HS-27A (cell line): ENCODE results near the gene TAS2R46.
"Not testable (repeated sequence)": the region's sequence is repeated elsewhere in the genome, so short reads cannot be mapped to it uniquely, and the experiment has no call there.

Source experiments
- DNase-seq: peaks from one replicate; pipeline ENCODE4 v3.0.0-alpha.2; 2012; ENCODE audit warnings: low read depth, missing footprints

Gene TAS2R46

DNA sequence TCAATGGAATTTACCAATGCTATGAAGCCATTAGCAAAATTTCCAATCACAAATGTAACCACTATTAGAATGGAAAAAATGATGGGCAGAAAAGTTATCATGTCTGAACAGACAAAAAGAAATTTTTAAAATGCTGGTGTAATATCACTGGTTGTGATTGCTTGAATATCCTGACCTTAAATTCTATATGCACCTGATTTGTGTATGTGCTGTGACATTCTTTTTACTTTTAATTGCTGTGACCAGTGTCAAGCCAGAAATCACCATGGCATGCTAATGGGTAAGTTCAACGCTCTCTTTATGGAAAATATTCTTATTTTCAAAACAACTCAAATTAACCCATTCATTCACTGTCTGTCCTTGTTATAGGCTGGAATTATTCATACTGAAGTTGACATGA lies at the start of gene TAS2R46:
TAS2R46 (minus strand) TSS at position 101 of the 400 bp plus-strand sequence; CDS start at position 101, 0 bp downstream.
- DNase-seq, result not testable (repeated sequence)

- not testable (repeated sequence) for DNase-seq
Observed at GRCh38 chr12:11111213-11111612, 49.1 kb upstream of the TAS2R46 start.

- DNase-seq, result no peak
Observed at GRCh38 chr12:11108862-11109261, 46.8 kb upstream of the TAS2R46 start.

DNA sequence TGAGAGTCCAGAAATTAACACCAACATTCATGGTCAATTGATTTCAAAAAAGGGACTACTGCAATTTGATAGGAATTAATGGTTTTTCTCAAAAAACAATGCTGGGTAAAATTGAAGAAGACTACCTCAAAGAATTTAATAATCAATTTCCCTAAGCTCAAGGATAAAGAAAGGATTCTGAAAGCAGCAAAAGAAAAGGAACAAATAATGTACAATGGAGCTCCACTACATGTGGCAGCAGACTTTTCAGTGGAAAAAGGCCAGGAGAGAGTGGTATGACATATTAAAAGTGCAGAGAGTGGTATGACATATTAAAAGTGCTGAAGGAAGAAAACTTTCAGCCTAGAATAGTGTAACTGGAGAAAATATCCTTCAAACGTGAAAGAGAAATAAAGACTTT lies 45.6 kb upstream of the TAS2R46 start:
- no peak for DNase-seq

- DNase-seq, result no peak
Observed at GRCh38 chr12:11106288-11106687, 44.2 kb upstream of the TAS2R46 start.

DNA sequence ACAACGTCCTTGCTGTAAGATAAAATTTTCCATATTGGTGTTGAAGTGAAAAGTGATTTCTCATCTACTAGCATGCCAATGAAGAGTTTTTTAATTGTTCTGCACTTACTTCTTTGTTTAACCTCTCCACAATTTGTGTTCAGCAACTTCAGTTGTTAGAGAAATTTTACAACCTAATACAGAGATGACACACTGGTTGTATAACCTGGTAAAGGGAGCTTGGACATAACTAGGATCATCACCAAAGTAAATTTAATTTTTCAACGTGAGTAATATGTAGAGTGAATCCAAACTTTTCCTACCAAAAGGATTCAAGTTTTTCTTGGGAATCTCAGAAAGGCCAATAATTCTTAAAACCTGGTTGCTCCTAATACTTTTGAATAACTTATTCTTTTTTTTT lies 43.5 kb upstream of the TAS2R46 start:
- no peak for DNase-seq

DNA sequence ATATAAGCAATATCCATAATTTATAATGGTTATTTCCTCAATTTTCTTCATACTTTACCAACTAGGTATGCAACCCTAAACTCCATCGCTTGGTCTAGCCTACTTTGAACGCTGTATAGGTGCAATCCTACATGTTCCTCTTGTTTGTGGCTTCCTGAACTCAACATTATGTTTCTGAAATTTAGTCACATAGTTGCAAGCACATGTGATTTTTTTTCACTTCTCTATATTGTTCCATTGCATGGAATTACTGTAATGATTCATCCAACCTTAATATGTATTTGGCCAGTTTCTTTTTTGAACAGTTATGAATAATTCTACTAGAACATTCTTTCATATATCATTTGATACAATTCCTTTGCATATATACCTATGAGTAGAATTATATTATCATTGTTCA lies 32.8 kb upstream of the TAS2R46 start:
- not testable (repeated sequence) for DNase-seq

GRCh38 chr12:11092128-11092527 lies 30.0 kb upstream of the TAS2R46 start, which contains the start of gene TAS2R43:
TAS2R43 (minus strand) TSS chr12:11092313; CDS start chr12:11092229, 84 bp downstream.
- DNase-seq, result no peak

GRCh38 chr12:11089246-11089645 lies 27.2 kb upstream of the TAS2R46 start:
- DNase-seq, result no peak

DNA sequence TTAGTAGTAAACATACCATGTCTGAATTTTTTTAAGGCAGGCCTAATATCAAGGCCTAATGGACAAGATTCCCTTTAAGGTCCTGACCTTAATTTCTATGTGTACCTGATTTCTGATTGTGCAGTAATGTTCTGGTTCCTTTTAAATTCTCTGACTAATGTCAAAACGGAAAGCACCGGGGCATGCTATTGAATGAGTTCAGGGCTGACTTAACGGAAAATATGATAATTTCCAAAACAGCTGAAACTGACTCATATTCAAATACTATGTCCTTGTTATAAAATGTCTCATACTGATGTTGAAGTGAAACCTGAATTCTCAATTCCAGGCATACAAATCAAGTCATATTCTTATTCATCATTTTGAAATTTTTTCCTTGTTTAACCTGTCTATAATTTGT lies 23.3 kb upstream of the TAS2R46 start:
- no peak for DNase-seq

GRCh38 chr12:11081987-11082386 lies 19.9 kb upstream of the TAS2R46 start:
- no peak for DNase-seq

DNA sequence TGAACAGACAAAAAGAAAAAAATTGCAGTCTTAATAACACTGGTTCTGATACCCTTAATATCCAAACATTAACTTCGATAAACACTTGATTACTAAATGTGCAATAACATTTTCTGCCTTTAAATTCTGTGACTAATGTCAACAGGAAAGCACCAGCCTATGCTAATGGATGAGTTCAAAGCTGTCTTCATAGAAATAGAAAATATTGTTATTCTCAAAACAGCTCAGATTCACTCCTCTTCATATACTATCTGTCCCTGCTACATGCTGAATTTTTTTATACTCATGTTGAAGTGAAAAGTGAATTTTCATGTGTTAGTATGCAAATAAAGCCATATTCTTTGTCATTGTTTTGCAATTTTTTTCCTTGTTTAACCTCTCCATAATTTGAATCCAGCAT lies 16.2 kb upstream of the TAS2R46 start:
- no peak for DNase-seq

GRCh38 chr12:11075642-11076041 lies 13.5 kb upstream of the TAS2R46 start:
- no peak for DNase-seq

DNA sequence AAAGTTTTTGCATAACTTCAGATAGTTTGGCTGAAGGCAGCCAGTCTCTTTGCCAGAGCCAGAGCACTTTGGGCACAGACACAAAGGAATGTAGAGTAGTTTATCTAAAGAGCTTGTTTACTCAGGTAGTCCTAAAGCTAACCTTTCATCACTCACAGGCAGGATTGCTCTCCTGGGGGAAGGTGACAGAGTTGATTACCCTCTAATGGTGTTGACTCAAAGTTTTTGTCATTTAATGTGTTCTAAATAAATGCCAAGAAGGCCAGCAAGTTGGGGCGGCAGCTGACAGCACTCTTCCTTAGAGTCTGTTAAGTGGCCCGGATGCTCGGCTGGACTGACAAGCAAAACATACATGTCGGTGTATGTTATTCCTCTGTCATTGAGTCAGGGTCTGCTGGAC lies 9.3 kb upstream of the TAS2R46 start:
- no peak for DNase-seq

DNA sequence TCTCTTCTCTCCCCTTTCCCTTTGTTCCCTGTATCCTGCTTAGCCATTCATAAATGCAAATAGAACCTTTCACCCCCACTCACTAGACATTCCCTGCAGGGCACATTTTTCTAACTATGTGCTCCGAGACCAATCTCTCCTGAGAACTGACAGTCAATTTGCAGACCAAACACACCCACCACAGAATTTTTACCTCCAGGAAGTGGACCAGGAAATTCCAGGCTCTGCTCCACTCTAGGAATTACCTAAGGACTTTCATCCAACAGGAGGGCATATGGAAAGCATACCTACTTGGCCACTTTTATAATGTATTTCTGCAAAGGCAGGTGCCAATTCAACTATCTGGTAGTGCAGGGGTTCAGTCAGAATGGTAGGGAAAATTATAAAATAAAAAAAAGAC lies 8.9 kb upstream of the TAS2R46 start:
- no peak for DNase-seq

GRCh38 chr12:11069854-11070365 lies 7.8 kb upstream of the TAS2R46 start:
- no peak for DNase-seq

DNA sequence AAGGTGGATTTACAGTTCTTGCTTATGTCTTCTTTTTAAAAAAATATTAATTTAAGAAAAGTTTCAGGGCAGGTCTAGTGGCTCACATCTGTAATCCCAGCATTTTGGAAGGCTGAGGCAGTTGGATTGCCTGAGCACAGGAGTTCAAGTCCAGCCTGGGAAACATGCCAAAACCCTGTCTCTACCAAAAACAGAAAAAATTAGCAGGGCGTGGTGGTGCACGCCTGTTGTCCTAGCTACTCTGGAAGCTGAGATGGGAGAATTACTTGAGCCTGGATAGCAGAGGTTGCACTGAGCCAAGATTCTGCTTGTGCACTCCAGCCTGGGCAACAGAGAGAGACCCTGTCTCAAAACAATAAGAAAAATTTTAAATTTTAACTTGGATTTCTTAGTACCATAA lies 5.4 kb upstream of the TAS2R46 start:
- DNase-seq, result no peak

- no peak for DNase-seq
Observed at GRCh38 chr12:11059784-11060183, 2.3 kb downstream of the TAS2R46 start.

DNA sequence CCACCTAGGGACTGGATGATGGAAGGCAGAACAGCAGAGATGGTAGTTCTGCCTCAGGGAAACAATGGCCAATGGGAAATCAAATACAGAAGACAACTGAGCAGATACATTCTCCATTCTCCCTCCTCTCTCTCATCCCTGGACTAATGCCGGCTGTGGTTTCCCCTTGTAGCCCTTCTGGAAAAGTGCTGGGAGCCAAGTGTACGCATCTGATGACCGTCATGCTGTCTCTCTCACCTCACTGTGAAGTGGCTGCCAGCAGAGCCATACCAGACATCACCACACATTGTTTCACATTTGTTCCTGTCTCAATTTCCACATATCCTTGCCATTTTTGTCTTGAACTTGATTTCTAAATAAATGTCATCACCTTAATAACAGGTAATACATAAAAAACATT lies 3.1 kb downstream of the TAS2R46 start:
- DNase-seq, result no peak

GRCh38 chr12:11055306-11055705 lies 6.8 kb downstream of the TAS2R46 start:
- DNase-seq, result no peak

DNA sequence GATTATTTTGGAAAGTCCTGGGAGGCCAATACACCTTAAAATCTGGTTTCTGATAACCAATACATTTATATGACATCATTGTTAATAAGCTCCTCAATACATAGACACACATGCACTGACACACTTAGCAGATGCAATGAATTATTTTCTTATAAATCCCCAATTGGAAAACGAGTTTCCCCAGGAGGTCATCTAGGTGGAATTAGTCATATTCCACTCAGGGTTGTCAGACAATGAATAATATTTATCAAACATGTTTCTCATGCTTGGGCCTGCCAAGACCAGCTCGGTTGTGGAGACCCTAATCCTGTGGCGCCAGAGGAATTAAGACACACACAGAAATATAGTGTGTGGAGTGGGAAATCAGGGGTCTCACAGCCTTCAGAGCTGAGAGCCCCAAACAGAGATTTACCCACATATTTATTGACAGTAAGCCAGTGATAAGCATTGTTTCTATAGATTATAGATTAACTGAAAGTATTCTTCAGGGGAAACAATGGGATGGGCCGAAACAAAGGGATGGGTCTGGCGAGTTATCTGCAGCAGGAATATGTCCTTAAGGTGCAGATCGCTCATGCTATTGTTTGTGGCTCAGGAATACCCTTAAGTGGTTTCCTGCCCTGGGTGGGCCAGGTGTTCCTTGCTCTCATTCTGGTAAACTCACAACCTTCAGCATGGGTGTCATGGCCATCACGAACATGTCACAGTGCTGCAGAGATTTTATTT lies 12.1 kb downstream of the TAS2R46 start:
- not testable (repeated sequence) for DNase-seq

DNA sequence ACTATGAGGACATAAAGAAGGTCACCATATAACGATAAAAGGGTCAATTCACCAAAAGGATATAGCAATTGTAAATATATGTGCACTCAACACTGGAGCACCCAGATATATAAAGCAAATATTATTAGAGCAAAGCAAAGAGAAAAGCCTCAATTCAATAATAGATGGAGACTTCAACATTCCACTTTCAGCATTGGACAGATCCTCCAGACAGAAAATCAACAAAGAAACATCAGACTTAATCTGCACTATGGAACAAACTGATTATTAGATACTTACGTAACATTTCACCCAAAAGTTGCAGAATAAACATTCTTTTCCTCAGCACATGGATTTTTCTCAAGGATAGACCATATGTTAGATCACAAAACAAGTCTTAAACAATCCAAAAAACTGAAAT lies 20.7 kb downstream of the TAS2R46 start:
- not testable (repeated sequence) for DNase-seq

GRCh38 chr12:11040162-11040561 lies 21.9 kb downstream of the TAS2R46 start:
- DNase-seq, result no peak

DNA sequence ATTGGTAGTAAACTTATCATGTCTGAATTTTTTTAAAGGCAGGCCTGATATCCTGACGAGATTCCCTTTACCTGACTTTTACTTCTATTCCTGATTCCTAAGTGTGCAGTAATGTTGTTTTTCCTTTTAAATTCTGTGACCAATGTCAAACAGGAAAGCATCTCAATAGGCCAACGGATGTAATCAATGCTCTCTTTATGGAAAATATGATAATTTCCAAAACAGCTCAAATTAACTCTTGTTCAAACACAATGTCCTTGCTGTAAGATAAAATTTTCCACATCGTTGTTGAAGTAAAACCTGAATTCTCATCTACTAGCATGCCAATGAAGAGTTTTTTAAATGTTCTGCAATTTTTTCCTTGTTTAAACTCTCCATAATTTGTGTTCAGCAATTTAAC lies 22.9 kb downstream of the TAS2R46 start:
- no peak for DNase-seq
